GM19372 (cell line): ENCODE data around the gene TRAIP.
A peak's percentile ranks its signal among the peaks of the same experiment; 100 is the strongest.
"Not testable (repeated sequence)": the region's sequence is repeated elsewhere in the genome, so short reads cannot be mapped to it uniquely, and the experiment has no call there.

Experiments used
- ATAC-seq: cut with Tn5 transposase; IDR thresholded peaks from one replicate; pipeline ENCODE4 v1.9.1; 2021; ENCODE audit warnings: mild to moderate bottlenecking, low read depth, moderate library complexity; ENCODE audit not compliant: unreplicated experiment

TRAIP gene, protein sequence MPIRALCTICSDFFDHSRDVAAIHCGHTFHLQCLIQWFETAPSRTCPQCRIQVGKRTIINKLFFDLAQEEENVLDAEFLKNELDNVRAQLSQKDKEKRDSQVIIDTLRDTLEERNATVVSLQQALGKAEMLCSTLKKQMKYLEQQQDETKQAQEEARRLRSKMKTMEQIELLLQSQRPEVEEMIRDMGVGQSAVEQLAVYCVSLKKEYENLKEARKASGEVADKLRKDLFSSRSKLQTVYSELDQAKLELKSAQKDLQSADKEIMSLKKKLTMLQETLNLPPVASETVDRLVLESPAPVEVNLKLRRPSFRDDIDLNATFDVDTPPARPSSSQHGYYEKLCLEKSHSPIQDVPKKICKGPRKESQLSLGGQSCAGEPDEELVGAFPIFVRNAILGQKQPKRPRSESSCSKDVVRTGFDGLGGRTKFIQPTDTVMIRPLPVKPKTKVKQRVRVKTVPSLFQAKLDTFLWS

DNA sequence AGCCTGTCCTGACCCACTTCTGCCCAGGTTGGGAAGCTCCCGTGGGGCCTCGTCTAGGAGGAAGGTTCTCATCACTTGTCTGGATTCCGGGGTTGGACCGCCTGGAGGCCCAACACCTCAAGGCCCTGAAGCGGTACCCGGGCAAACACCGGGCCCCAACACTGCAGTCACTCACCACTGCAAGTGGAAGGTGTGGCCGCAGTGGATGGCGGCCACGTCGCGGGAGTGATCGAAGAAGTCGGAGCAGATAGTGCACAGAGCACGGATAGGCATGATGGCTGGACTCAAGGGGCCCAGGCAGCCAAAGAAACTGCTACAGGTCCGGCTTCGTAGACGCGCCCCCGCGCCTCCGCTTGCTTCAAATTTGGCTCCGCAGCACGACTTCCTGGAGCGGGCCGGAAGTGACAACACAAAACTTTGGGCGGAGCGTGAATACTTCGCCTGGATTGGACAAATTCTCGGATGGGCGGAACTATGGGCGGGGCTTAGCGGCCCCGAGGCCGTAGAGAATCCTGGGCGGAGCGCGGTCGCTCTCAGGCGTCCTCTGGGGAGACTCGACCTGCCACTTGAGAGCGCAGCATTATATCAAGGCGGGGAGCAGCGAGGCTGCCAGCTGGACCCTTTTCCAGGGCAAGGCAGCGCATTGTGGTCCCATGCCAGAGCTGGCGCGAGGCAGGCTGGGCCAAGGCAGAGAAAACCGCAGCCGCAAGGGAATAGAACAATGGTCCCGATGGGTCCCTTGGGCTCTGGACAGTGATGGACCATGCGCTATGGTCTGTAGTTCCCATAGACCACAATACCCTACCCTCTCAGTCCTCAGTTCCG is at the start of gene TRAIP:
TSS of gene TRAIP (minus strand) at position 384 of the 825 bp plus-strand sequence. CDS start at position 273, 111 bp downstream.
- ATAC-seq: peak; percentile 96

DNA sequence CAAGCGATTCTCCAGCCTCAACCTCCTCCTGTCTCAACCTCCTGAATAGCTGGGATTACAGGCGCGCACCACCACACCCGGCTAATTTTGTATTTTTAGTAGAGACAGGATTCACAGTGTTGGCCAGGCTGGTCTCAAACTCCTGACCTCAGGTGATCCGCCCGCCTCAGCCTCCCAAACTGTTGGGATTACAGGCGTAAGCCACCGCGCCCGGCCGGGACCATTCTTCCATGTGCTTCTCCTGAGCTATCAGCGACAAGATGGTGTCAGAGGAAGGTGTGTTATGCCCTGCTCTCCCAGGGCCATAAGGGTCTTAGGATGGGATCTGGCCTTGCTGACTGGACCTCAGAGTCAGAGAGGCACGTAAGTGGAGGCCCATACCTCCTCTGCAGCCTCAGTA is 48.1 kb upstream of the TRAIP start:
- ATAC-seq: not testable (repeated sequence)

DNA sequence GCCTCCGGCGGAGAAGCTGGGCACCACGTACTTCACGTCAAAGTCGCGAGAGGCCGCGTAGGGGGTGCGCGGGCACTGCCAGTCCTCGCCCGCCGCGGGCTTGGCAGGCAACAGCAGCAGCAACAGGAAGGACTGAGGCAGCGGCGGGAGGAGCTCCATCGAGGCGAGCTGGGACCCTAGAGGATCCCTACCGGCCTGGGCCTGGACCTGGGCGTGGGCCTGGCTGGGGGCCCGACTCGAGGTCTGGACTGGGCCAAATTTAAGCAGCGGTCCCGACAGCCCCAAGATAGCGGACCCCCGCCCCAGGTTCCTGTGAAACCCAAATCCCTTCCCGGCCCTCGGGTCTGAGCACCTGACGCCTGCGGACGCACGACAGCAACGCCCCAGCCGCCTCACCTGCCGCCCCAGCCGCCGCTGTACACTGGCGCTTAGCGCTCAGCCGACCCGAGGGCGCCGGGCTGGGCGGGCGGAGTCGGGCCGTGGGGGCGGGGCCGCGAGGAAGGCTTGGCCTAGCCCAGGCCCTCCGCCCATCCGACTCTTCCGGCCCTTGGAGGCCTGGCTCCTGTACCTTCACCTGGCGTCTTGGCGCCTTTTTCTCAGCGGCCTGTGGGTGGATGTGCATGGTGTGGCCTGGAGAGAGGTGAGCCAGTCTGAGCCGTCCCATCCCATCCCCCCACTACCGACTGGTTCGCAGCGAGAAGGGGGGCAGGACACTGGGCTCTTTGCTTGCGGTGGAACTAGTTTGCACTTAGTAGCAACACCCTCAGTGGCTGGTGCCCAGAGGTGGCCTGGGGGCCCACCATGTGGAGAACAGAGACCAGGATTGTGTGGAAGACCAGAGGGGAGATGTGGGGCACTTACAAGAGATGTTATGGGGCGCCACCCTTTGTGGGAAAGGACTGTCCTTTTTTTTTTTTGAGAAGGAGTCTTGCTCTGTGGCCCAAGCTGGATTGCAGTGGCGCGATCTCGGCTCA is 47.4 kb upstream of the TRAIP start, which contains the start of gene MST1R:
TSS of gene MST1R (minus strand) at position 423 of the 974 bp plus-strand sequence. CDS start at position 159, 264 bp downstream.
- ATAC-seq: peak; percentile 71

DNA sequence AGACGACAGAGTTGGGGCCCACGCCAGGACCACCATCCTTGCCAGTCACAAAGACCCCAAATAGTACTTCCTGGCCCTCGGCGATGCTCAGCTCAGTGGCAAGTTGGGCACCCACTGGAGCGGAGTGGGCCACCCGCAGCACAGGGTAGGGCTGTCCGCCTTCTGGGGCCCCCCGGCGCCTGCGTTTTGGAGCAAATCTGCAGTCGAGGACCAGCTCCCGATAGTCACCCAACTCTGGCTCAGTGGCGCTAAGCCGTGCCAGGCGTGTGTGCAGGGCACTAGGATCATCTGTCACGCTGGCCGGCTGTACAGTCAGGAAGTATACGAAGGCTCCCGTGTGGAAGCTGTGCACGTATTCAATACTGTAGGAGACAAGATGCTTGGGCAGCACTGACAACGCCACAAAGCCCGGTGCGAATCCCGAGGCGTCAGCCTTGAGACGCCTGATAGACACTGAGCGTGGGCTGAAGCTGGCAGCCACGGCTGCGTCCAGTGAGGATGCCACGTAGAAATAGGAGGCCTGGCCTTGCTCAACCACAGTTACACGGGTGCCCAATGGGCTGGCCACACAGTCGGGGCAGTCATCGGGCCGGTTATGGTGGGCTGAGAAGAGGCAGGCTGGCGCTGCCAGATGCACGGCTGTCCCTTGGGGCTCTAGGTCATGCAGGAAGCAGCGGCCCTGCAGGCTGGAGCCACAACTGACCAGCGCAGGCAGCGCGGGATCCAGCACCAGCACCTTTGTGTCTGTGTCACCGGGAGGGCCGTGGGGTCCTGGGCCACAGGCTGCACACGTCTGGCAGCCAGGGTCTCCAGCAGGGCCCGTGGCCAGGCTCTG is 46.4 kb upstream of the TRAIP start:
- ATAC-seq: no peak

DNA sequence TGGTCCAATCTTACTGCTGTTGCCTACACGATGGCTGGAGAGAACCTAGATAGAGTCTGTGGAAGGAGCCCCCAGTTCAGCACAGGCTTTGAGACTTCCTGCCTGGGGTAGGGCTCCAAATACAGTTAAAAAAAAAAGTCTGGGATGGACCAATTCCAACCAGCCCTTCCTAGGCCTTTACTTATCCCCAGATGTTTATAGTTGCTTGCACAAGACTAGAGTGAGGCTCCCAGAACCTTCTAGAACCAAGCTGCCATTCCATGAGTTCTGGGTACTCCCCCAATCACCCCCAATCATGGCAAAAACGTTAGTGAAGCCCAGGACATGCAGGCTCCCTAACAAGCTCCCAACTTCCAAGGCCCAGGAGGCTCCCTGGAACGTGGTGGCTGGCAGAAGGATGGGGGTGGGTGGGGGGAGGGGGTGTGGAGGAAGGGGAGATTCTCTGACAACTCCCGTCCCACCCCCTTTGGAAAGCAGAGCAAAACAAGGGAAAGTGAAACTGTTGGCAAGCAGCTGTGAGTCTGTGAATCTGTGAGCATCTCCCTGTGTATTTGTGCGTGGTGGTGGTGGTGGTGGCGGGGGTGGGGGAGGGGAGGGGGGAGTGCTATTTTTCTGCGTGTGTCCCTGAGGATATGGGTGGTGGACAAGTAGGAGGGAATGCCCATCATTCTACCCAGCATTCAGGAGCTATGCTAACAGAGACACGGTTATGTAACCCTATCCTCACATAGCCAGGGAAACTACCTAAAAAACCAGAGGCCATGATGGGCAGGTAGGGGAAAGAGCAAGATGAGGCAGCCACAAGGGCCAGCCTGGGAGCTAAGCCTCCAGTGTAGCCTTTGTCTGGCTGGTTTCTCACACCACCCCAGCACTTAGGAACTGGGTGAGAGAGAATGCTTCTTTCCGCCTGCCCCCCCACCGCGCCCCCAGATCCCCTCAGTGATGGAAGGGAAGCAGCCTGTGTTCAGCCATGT is 45.3 kb upstream of the TRAIP start:
- ATAC-seq: no peak

DNA sequence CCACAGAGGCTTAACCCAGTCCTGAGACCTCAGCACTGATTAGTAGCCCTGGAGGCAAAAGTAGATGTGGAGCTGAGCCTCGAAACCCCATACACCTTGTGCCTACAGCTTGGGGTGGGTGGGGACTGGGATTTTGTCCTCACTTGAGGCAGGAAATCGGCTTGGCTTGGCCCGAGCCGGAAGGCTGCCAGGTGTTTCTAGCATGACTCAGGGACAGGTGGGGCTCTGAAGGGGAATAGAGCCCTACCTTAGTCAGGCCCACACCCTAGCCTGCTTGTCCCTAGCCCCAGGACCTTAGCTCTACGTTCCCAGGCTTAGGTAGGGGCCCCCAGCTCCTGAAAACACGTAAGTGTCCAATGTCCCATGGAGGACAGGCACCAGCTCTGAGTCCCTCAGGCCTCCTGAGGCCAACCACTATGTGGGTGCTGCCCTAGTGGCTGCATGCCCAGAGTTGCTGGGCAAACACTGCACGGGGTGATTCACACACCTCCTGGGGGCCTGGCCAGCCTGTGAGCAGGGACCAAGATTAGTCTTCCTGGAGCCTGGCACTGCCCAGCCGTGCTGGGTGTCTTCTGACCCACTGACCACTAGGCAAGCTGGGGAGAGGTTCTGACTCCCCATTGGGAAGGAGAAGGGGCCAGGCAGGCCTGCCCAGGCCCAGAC is 44.3 kb upstream of the TRAIP start:
- ATAC-seq: no peak

DNA sequence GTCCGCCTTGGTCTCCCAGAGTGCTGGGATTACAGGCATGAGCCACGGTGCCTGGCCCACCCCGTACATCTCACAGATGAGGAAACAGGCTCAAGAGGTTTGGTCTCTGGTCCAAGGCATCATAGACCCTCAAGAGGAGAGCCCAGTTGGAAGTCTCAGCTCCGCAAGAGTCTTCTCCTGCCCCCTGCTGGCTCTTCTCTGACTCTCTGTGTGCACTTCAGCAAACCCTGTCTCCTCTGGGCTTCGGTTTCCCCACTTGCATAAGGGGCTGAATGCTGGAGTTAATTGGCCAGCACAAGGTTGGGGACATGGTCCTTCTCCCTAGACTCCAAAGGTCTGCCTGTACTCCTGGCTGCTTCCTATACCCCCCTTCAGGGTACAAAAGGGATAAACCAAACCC is 43.5 kb upstream of the TRAIP start:
- ATAC-seq: no peak

DNA sequence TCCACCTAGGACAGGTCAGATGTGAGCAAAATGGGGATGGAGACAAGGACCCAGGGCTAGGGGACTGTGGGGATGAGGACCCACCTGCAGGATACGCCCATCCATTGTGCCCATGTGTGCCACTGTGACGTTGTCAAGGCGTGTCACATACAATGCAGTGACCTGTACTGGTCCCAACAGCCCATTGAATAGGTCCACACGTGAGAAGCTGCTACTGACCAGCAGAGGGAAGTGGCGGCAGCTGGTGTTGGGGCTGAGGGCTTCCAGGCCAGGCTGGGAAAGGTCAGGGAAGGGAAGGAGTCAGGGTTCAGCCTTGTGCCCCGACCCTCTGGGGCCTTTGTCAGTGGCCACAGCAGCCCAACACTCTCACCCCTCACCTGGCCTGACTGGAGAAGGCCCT is 42.6 kb upstream of the TRAIP start:
- no peak for ATAC-seq

DNA sequence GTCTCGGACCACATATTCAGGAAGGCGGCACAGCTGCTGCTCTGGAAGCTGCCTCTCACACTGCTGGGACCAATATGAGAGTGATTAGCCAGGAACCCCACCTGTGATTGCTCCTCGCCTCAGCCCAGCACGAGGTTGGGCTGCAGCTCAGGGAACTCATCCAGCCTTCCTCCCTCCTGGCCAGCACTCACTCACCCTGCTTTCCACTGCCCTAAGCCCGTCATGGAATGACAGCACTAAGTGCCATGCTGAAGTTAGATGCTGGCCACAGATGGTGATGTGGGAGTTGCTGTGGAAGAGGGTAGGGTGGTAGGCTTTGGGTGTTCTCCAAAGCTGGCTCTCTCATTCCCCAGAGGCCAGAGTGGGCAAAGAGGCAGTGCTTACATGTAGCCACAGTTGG is 40.0 kb upstream of the TRAIP start:
- ATAC-seq: no peak

DNA sequence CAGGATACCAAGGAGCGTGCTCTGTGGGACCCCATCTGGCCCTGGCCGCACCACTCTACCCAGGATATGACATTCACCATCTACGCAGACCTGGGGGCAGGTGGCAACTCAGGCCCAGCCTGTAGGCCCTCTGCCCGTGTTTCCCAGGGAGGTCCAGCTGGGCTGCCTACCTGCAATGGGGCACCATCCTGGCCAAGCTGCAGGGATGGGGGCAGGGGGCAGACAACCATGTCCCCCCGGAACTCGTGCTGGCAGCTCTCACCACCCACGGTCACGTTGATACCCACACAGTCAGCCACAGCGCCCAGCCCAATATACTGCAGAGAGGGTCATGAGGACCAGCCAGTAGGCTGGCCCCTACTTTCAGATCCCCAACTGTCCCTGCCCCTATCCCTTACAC is 39.4 kb upstream of the TRAIP start:
- ATAC-seq: no peak

DNA sequence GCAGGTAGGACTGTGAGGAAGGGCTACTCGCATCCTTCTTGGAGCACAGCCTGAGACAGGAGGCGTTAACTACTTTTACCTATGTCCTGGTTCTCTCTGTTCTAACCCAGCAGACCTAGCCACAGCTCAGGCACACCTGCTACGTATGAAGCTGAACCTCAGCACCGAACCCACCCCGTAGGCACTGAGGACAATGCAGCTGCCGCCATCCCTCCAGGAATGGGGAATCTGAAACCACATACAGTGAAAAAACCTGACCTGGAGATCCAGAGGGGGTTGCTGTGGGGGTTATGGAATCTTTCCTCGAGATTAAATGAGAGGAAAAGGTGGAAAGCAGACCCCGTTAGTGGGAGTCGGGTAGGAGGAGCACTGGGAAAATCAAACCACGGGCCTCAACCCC is 32.9 kb upstream of the TRAIP start:
- ATAC-seq: no peak

DNA sequence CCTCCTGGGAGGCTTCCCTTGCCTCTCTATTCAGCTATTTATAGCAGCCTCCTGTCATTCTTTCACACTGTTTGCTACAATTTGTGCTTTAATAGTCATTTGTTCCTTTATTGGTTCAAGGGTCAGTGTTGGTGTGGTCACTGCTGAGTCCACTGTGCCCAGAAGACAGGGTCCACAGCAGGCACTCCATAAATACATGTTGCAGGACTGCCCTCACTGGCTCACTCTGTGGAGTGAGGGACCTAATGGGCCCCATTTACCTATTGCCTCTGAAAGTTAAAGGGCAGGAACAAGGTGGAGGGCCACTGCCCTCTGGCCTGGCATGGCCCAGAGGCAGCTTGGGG is 30.5 kb upstream of the TRAIP start:
- ATAC-seq: no peak

DNA sequence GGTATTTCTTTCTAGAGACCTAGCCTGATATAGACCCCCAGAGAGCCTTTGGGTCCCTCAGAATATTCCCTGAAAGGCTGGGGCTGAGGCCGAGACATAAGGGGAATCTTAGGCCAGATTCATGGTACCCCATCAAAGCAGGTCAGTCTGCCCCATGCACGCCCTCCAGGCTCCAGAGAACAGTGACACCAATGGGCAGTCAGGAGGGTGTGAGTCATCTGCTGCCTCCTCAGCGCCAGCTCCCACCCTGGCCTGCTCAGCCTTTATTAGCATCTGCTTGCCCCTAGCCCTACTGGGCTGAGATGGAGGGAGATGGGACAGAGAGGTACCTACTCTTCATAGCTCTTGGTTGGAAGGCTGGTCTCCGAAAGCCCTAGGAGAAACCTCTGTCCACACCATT is 27.6 kb upstream of the TRAIP start:
- no peak for ATAC-seq

DNA sequence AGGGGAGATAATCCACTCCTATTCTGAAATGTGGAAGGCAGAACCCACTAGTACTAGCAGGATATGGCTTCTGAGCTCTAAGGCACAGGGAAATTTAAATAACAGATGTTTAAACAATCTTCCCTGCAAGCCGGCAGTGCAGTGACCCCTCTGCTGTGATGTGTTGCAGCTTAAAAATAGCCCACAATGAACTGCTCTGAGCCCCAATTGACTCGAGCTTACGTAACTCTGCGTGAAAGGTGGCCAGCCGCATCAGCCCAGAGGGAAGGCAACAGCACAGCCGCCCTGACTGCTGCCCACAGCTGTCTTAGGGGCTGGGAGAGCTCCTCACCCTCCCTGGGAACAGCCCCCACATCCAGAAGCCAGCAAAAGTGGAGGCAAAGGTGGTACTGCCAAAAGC is 25.8 kb upstream of the TRAIP start:
- no peak for ATAC-seq

DNA sequence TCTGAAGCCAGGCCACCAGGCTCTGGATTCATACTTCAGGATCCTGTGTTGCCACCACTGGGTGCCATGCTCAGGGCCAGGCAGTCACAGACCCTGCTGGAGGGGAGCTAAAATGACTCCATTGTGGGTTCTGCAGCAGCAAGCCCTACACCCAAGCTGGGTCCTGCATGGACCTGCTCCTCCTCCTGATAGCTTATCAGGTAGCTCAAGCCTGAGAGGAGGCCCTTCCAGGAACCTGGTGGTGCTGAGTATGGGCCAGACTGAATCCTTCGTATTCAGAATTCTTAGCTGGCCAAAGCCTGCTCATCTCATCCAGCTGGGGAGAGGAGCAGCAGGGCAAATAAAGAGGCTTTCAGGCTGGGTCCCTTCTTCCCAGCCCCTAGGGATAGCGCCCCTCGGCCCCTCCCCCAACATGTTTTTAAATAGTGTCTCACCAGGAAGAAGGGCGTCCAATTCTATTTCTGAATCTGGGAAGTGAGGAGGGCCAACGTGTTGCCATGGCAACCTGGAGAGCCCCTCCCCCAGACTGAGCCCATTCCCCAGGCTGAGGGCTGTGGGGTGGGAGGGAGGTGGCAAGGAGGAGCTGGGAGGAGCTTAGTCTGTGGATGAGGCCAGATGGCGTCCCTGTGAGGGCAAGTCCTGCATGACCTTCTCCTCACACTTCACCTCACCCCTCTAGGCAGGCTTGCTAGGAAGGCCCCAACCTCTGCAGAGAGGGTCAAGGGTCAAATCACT is 24.4 kb upstream of the TRAIP start:
- ATAC-seq: no peak

DNA sequence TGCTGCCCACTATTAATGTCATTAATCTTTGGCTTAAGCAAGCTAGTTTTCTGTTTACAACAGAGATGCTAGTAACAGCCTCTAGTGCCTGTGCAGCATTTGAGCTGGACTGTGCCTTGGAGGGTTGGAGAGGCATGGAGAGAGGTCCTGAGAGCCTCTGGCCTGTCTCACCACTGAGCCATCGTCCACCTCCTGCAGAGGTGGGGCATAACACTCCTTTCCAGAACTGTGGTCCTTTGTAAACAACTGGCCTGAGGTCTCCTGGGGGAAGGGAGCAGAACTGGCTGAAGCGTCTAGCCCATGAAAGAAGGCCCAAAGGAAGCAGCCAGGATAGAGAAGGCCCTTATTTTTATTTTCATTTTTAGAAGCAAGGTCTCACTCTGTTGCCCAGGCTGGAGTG is 23.4 kb upstream of the TRAIP start:
- no peak for ATAC-seq

DNA sequence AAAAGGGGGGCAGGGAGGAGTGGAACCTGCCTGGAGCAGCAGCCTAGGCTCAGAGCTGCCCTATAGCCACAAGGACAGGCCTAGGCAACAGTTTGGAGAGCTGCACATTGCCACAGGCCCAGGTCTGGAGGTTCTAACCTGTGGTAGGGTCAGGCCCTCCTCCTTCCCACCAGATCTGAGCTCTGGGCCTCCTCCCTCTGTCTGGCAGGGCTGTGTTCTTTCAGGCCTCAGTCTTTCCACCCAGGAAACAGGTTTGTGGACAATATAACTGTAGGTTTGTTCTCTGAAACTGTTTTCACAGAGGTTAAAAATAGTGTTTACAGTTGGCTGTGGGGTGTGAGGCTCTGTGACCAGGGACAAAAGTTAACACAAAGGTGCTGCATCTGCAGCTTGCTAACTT is 22.3 kb upstream of the TRAIP start:
- ATAC-seq: no peak
